K562 (cell line): ENCODE results near the gene SH3RF1.

ENCODE experiments used
- GABPA ChIP-seq: fragments of 200-800 bp; sonication (Bioruptor generic); conservative IDR thresholded peaks from 2 replicates; pipeline ENCODE4 v1.6.1; 2016; ENCODE audit warnings: low read depth, missing genetic modification characterization, missing compliant biosample characterization
- GABPB2 ChIP-seq: fragments of 250-450 bp; sonication (Bioruptor Pico); conservative IDR thresholded peaks from 2 replicates; pipeline ENCODE4 v1.5.1; 2021; ENCODE audit warnings: mild to moderate bottlenecking
- JUND ChIP-seq, 2 experiments: IDR thresholded peaks; 2 replicates in 1 of 2; 3 replicates in 1 of 2; pipeline ENCODE4 v1.6.1; 2011; ENCODE audit warnings: borderline replicate concordance in 2 of 2, low read depth in 2 of 2, low read length in 2 of 2, improper control_type of control experiment in 1 of 2, missing biosample characterization in 1 of 2, missing genetic modification characterization in 1 of 2, missing genetic modification reagents in 1 of 2
- NR2C2 ChIP-seq, 2 experiments: fragments of 200-800 bp in 1 of 2; sonication (Bioruptor generic) in 1 of 2; sonication (generic) in 1 of 2; formaldehyde crosslinking in 1 of 2; IDR thresholded peaks; 2 replicates each; pipeline versions ENCODE4 v1.6.1 to v1.8.0; 2016 to 2022; ENCODE audit warnings: mild to moderate bottlenecking in 1 of 2, missing compliant biosample characterization in 1 of 2, missing genetic modification characterization in 1 of 2, missing genetic modification reagents in 1 of 2
- POLR2A ChIP-seq: fragments of 450-650 bp; conservative IDR thresholded peaks from 2 replicates; pipeline ENCODE4 v1.6.1; 2016
- RBM15 ChIP-seq: fragments of 200-400 bp; formaldehyde crosslinking; IDR thresholded peaks from 2 replicates; pipeline ENCODE4 v1.6.1; 2018; ENCODE audit warnings: mild to moderate bottlenecking, low read length, moderate library complexity; ENCODE audit not compliant: insufficient read depth
- TAF1 ChIP-seq: IDR thresholded peaks from 2 replicates; pipeline ENCODE4 v1.6.1; 2011; ENCODE audit warnings: mild to moderate bottlenecking, low read length, moderate library complexity; ENCODE audit not compliant: insufficient read depth, control insufficient read depth, severe bottlenecking; ENCODE audit errors: extremely low read depth
- ZHX1 ChIP-seq: fragments of 150-350 bp; conservative IDR thresholded peaks from 2 replicates; pipeline ENCODE4 v1.6.1; 2014; ENCODE audit warnings: low read length
- ZNF121 ChIP-seq: sonication (generic); formaldehyde crosslinking; conservative IDR thresholded peaks from 2 replicates; pipeline ENCODE4 v1.8.0; 2022; ENCODE audit warnings: missing genetic modification reagents
- ZNF589 ChIP-seq: fragments of 200-800 bp; sonication (Bioruptor generic); IDR thresholded peaks from 2 replicates; pipeline ENCODE4 v1.6.1; 2016; ENCODE audit warnings: low read depth, missing genetic modification characterization, missing compliant biosample characterization
- TF ChIP-seq, protein P1 (sequence below), 2 experiments: fragments of 450-650 bp; IDR thresholded peaks; 2 replicates each; pipeline ENCODE4 v1.6.1; 2016; ENCODE audit warnings: mild to moderate bottlenecking in 2 of 2, borderline replicate concordance in 1 of 2, low read depth in 1 of 2, moderate library complexity in 1 of 2

DNA sequence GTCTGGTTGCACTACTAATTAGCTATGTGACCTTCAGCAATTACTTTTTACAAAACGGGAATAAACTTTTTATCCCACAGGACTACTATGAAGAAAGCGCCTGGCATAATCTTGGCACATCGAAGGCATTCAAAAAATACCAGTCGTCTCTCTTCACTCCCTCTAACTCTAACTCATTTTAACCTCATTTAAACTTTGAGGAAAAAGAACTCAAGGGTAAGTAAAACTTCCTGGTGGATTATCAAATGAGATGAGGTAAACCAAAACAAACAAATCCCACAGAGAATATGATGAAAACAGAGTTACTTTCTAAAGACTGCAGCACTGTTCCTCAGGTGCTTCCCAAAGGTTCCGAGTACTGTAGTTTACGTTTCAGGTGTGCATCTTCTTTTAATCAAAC is 66.9 kb downstream of the SH3RF1 start:
- TF ChIP-seq, protein P1, sequence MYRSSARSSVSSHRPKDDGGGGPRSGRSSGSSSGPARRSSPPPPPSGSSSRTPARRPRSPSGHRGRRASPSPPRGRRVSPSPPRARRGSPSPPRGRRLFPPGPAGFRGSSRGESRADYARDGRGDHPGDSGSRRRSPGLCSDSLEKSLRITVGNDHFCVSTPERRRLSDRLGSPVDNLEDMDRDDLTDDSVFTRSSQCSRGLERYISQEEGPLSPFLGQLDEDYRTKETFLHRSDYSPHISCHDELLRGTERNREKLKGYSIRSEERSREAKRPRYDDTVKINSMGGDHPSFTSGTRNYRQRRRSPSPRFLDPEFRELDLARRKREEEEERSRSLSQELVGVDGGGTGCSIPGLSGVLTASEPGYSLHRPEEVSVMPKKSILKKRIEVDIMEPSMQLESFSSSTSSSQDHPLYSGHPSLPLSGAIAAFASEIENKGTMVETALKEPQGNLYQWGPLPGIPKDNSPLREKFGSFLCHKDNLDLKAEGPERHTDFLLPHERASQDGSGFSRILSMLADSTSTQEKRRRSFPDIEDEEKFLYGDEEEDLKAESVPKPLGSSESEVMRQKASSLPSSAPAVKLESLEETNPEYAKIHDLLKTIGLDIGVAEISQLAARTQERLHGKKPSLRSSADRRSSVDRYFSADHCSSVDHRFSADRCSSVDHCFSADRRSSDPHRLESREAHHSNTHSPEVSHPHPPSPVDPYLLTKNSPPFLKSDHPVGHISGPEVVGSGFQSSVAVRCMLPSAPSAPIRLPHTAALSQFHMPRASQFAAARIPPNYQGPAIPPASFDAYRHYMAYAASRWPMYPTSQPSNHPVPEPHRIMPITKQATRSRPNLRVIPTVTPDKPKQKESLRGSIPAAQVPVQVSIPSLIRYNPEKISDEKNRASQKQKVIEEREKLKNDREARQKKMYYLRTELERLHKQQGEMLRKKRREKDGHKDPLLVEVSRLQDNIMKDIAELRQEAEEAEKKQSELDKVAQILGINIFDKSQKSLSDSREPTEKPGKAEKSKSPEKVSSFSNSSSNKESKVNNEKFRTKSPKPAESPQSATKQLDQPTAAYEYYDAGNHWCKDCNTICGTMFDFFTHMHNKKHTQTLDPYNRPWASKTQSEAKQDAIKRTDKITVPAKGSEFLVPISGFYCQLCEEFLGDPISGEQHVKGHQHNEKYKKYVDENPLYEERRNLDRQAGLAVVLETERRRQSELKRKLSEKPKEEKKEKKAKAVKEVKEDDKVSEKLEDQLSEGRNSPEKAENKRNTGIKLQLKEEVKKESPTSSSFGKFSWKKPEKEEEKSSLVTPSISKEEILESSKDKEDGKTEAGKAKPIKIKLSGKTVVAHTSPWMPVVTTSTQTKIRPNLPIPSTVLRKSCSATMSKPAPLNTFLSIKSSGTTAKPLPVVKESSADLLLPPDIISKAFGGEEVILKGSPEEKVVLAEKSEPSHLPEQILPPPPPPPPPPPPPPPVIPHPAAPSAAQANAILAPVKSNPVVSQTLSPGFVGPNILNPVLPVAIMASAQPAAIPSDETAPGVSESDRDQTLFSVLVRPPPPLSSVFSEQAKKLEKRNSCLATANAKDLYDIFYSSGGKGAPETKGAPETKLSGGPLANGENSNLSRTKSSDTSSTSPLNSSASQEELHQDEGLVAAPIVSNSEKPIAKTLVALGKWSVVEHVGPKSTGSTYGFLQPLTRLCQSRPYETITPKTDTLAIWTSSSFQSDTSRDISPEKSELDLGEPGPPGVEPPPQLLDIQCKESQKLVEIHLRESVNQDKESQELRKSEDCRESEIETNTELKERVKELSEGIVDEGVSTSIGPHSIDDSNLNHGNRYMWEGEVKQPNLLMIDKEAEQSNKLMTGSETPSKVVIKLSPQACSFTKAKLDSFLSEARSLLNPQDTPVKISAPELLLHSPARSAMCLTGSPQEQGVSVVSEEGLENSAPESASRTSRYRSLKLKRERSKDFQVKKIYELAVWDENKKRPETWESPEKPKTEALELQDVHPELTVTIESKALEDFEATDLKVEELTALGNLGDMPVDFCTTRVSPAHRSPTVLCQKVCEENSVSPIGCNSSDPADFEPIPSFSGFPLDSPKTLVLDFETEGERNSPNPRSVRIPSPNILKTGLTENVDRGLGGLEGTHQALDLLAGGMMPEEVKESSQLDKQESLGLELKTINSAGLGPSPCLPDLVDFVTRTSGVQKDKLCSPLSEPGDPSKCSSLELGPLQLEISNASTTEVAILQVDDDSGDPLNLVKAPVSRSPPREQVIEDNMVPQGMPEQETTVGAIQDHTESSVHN (IDR thresholded peaks at IDR 0.05; ENCODE audit: borderline replicate concordance in 1 of 2, low read depth in 1 of 2), result no peak
- TF ChIP-seq JUND (IDR thresholded peaks at IDR 0.05; ENCODE audit: borderline replicate concordance, low read depth, low read length), result no peak
- no peak for TF ChIP-seq JUND (tag; IDR thresholded peaks at IDR 0.05; ENCODE audit: borderline replicate concordance, low read depth, low read length)
- TF ChIP-seq ZHX1, result no peak
- no peak for TF ChIP-seq GABPA (tag)
- no peak for TF ChIP-seq ZNF589 (CRISPR knock-in tag)
- TF ChIP-seq TAF1, result no peak
- no peak for TF ChIP-seq POLR2A
- no peak for TF ChIP-seq NR2C2 (CRISPR knock-in tag; IDR thresholded peaks at IDR 0.05)
- TF ChIP-seq NR2C2 (tag; IDR thresholded peaks at IDR 0.05), result no peak
- TF ChIP-seq GABPB2 (CRISPR knock-in tag), result no peak
- no peak for TF ChIP-seq ZNF121
- TF ChIP-seq RBM15, result no peak
